Activated naive CD8-positive, alpha-beta T cell treated with anti-CD3 and anti-CD28 coated beads, Interleukin-2, amount 50 U/mL, for 24 hours (primary cell): ENCODE results near the gene PHACTR1.

Experiments used
- ATAC-seq: fragments of 150-1000 bp; cut with Tn5 transposase; one replicate; pipeline ENCODE4 v1.10.0; 2021
- DNase-seq: peaks from one replicate; pipeline ENCODE4 v3.0.0; 2021
- H3K27ac Mint-ChIP-seq: one replicate; pipeline ENCODE4 v1.8.0; 2021; ENCODE audit warnings: mild to moderate bottlenecking, mixed read lengths
- H3K27me3 Mint-ChIP-seq: one replicate; pipeline ENCODE4 v1.8.0; 2021; ENCODE audit warnings: mixed read lengths
- H3K36me3 Mint-ChIP-seq: one replicate; pipeline ENCODE4 v1.8.0; 2021; ENCODE audit warnings: low read depth, mixed read lengths
- H3K4me1 Mint-ChIP-seq: one replicate; pipeline ENCODE4 v1.8.0; 2021; ENCODE audit warnings: mixed read lengths
- H3K4me3 Mint-ChIP-seq: one replicate; pipeline ENCODE4 v1.8.0; 2021; ENCODE audit warnings: mild to moderate bottlenecking, moderate library complexity, mixed read lengths
- H3K9me3 Mint-ChIP-seq: one replicate; pipeline ENCODE4 v1.8.0; 2021; ENCODE audit warnings: mixed read lengths

The PHACTR1 gene

DNA sequence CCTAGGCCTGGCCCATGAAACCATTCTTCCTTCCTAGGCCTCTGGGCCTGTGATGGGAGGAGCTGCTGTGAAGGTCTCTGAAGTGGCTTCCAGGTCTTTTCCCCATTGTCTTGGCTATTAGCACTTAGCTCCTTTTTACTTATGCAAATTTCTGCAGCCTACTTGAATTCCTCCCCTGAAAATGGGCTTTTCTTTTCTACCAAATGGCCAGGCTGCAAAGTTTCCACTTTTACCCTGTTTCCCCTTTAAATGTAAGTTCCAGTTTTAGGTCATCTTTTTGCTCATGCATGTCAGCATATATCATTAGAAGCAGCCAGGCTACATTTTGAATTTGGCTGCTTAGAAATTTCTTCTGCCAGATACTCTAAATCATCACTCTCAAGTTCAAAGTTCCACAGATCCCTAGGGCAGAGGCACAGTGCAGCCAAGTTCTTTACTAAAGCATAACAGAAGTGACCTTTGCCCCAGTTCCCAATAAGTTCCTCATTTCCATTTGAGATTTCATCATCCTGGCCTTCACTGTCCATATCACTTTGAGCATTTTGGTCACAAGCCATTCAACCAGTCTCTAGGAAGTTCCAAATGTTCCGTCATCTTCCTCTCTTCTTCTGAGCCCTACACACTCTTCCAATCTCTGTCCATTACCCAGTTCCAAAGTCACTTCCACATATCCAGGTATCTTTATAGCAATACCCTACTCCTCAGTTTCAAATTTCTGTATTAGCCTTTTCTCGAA is 539.9 kb downstream of the PHACTR1 start:
- no peaks in the 10 kb centered on the region for H3K36me3 Mint-ChIP-seq
- ATAC-seq (no peak), DNase-seq (no peak)
- peaks cover 17% of the 10 kb centered on the region for H3K4me1 Mint-ChIP-seq
- H3K9me3 Mint-ChIP-seq: no peaks in the 10 kb centered on the region
- no peaks in the 10 kb centered on the region for H3K27me3 Mint-ChIP-seq
- no peak overlapping the region for H3K27ac Mint-ChIP-seq
- no peak overlapping the region for H3K4me3 Mint-ChIP-seq

DNA sequence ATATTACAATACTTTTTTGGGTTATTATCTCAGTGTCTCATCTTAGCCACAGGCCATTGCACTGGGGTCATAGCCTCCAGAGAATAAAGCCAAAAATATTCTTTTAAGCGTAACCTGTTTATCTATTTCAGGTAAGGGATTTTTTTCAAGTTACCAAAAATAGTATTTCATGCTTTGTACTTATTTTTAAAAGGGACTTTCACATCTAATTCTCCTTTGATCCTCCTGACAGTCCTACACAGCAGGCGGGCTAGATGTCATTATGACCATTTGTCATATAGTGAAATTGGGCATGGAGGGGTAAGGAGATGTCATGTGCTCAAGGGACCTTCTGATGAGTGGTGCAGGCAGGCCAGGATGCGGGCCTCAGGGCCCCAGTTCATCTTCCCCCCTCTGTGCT is 542.8 kb downstream of the PHACTR1 start:
- H3K9me3 Mint-ChIP-seq: no peaks in the 10 kb centered on the region
- ATAC-seq (no peak), DNase-seq (no peak)
- H3K27me3 Mint-ChIP-seq: no peaks in the 10 kb centered on the region
- no peak overlapping the region for H3K27ac Mint-ChIP-seq
- peaks cover 27% of the 10 kb centered on the region for H3K4me1 Mint-ChIP-seq
- no peaks in the 10 kb centered on the region for H3K36me3 Mint-ChIP-seq
- H3K4me3 Mint-ChIP-seq: no peak overlapping the region

DNA sequence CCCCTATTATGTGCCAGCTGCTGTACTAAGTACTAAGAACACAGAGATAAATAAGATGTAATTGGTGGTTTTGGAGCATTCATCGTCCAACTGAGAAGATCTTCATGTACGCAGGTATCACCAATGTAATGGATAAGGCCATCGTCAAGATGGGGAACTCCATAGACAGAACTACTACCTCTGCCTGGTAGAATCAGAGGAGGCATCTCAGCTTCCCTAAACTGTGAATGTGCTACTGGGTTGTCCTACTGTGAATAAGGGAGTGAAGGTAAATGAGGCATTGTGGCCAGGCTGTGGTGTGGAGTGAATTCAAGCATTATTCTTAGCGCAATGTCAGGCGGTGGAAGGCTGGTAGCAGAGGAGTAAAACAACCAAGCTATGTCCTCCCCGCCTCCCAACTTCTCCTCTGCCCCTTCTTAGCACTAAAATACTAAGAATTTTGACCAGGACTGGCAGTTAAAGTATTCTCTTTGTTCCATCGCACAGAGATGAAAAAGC is 543.6 kb downstream of the PHACTR1 start:
- ATAC-seq (no peak), DNase-seq (no peak)
- no peaks in the 10 kb centered on the region for H3K9me3 Mint-ChIP-seq
- no peak overlapping the region for H3K4me3 Mint-ChIP-seq
- no peaks in the 10 kb centered on the region for H3K36me3 Mint-ChIP-seq
- H3K27me3 Mint-ChIP-seq: no peaks in the 10 kb centered on the region
- H3K4me1 Mint-ChIP-seq: peaks cover 27% of the 10 kb centered on the region
- no peak overlapping the region for H3K27ac Mint-ChIP-seq

DNA sequence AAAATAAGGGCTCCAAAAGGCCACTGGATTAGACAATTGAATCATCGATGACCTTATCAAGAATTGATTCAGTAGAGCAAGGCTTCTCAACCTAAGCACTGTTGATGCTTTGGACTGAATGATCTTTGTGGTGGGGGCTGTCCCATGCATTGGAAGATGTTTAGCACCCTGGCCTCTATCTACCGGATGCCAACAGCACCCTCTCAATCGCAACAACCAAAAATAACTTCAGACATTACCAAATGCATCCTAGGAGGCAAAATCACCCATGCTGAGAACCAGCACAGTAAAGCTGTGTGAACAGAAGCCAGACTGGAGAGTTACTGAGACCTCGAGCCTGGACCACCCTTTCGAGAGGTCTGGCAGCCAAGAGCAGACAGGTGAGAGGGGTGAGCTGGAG is 544.3 kb downstream of the PHACTR1 start:
- H3K4me3 Mint-ChIP-seq: no peak overlapping the region
- DNase-seq (no peak), ATAC-seq (no peak)
- H3K4me1 Mint-ChIP-seq: peaks cover 27% of the 10 kb centered on the region
- H3K36me3 Mint-ChIP-seq: no peaks in the 10 kb centered on the region
- no peak overlapping the region for H3K27ac Mint-ChIP-seq
- no peaks in the 10 kb centered on the region for H3K27me3 Mint-ChIP-seq
- no peaks in the 10 kb centered on the region for H3K9me3 Mint-ChIP-seq

DNA sequence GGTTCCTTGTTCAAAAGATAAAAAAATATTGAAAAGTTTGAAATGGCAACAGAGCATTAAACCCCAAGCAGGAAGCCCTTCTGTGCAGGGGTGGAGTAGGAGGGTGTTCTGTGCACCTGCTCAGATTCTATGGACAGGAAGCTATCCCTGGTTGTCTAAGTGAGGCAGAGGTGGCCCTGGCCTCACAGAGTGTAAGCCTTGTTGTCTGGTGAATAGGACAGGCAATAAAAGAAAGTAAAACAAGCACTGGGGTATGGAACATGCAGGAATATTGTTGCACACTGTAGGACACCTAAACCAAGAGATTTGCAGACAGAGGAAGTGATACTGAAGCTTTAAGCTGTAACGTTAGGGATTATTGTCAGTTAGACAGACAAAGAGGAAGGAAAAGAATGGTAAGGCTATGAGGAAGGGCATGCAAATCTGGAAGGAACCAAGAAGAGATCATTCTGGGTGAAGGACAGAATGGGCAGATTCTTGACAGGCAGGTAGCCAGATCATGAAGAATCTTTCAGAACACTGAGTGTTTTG is 545.0 kb downstream of the PHACTR1 start:
- ATAC-seq: peak; percentile 51
- Mint-ChIP-seq H3K9me3 (no peaks in the 10 kb centered on the region), H3K4me1 (peaks cover 25% of the 10 kb centered on the region), H3K27me3 (no peaks in the 10 kb centered on the region), H3K36me3 (no peaks in the 10 kb centered on the region), H3K27ac (no peak overlapping the region), H3K4me3 (no peak overlapping the region)
- no peak for DNase-seq

DNA sequence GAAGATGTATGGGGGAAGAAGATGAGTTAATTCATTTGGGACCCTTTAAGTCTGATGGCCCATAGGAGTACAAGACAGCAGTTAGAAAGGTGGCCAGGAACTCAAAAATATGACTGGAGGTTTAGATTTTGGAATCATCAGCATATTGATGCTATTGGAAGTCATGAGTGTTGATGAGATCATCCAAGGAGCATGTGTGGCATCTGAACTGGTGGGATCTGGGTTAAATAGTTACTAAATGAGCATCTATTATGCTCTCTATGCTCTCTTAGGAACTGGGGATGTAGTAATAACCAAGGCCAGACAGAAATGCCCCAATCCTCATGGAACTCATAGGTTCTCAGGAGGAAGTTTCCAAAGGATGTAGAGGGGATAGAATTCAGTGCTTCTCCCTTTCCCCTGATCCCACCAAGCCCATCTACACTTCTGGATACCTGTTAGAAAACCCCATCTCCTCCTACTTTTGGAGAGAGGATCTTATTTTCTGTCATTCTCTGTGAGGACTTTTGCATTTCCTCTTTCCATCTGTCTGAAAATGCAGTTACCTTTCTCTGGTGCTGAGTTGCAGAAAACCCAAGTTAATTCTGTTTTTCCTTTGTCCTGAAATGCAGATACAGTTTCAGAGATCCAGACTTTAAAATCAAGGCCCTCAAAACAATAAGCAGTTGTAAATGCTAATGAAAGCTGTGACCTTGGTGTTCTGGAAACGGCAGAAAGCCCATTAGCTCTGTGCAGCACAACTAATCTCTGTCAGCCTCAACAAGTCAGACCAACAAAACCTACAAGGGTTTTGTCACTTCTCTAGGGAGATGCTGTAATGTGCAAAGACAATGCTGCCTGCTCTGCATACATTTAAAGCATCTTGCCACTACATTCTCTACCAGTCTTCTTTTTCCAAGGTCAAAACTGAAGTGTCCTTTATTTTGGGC is 546.0 kb downstream of the PHACTR1 start:
- H3K4me1 Mint-ChIP-seq: peaks cover 31% of the 10 kb centered on the region
- no peaks in the 10 kb centered on the region for H3K9me3 Mint-ChIP-seq
- no peak overlapping the region for H3K27ac Mint-ChIP-seq
- no peak for DNase-seq
- no peaks in the 10 kb centered on the region for H3K27me3 Mint-ChIP-seq
- H3K4me3 Mint-ChIP-seq: no peak overlapping the region
- no peak for ATAC-seq
- peaks cover 5% of the 10 kb centered on the region for H3K36me3 Mint-ChIP-seq

DNA sequence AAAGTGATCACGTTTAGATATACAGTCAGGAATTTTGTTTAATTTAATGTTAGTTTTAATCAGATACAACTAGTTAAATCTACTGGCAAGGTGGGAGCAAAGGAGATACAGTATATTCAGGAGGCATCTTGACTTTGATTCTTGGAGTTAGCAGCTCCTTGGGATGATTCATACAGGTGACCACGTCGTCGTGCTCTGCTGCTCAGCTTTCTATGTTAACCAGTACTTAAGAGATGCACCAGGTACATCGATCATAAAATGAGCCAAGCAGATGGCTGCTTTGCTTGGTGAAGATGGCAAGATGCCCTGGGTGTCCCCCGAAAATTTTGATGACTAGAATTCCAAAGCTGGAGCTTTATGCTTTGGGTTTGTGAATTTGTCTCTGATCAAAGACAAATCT is 547.1 kb downstream of the PHACTR1 start:
- no peak overlapping the region for H3K4me3 Mint-ChIP-seq
- no peaks in the 10 kb centered on the region for H3K27me3 Mint-ChIP-seq
- peaks cover 5% of the 10 kb centered on the region for H3K36me3 Mint-ChIP-seq
- peaks cover 31% of the 10 kb centered on the region for H3K4me1 Mint-ChIP-seq
- DNase-seq (no peak), ATAC-seq (no peak)
- H3K9me3 Mint-ChIP-seq: no peaks in the 10 kb centered on the region
- H3K27ac Mint-ChIP-seq: no peak overlapping the region

DNA sequence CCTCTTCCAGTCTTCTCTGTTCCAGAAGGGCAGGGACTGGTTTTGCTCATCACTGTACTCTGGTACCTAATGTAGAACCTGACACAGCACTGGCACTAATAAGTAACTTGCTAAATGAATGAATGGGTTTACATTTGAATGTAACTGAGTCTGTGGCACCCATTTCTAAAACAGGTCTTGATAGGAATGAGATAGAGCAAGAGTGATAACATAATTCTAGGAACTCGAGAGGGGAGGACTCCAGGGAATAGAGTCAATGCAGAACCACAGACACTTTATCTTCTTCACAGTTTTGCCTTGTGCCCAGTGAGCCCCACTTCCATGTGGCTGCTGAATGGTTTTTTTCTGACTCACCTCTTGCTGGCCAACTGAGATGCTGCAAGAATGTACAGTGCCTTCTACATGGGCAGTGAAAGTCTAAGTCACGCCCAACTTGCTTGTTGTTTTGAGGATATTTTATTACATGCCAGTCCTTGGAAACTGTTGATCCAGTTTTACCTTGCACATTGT is 550.6 kb downstream of the PHACTR1 start:
- Mint-ChIP-seq H3K27me3 (no peaks in the 10 kb centered on the region), H3K36me3 (peaks cover 5% of the 10 kb centered on the region), H3K27ac (no peak overlapping the region), H3K9me3 (no peaks in the 10 kb centered on the region), H3K4me1 (peaks cover 16% of the 10 kb centered on the region), H3K4me3 (no peak overlapping the region)
- ATAC-seq: peak; percentile 25
- no peak for DNase-seq

DNA sequence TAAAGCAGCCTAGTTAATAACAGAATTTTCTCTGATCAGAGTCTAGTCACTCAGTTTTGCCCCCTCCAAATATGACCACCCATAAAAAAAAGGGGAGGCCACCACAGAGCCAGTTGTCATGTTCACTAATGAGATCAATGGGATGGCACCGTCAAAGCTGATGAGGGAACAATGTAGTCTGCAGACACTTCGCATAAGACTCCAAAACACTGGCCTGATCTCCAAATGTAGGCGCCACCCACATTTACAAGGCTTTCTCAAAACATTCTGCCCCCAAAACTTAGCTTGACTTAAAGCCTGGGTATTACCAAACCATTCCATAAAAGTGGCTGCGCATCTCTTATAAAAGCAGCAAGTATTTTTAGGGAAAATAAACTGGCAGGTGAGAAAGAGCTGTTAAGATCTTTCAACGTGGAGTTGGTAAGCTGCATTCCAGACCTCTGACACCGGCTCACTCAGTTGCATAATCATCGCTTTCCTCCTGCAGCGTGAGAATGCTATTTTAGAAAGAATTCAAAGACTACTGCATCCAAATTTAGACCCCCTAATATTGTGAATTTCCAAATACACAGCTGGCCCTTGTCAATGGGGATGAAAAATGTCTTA is 552.4 kb downstream of the PHACTR1 start:
- H3K27ac Mint-ChIP-seq: no peak overlapping the region
- H3K9me3 Mint-ChIP-seq: no peaks in the 10 kb centered on the region
- no peak for DNase-seq
- no peak overlapping the region for H3K4me3 Mint-ChIP-seq
- no peak for ATAC-seq
- peaks cover 32% of the 10 kb centered on the region for H3K4me1 Mint-ChIP-seq
- H3K27me3 Mint-ChIP-seq: no peaks in the 10 kb centered on the region
- peaks cover 5% of the 10 kb centered on the region for H3K36me3 Mint-ChIP-seq

DNA sequence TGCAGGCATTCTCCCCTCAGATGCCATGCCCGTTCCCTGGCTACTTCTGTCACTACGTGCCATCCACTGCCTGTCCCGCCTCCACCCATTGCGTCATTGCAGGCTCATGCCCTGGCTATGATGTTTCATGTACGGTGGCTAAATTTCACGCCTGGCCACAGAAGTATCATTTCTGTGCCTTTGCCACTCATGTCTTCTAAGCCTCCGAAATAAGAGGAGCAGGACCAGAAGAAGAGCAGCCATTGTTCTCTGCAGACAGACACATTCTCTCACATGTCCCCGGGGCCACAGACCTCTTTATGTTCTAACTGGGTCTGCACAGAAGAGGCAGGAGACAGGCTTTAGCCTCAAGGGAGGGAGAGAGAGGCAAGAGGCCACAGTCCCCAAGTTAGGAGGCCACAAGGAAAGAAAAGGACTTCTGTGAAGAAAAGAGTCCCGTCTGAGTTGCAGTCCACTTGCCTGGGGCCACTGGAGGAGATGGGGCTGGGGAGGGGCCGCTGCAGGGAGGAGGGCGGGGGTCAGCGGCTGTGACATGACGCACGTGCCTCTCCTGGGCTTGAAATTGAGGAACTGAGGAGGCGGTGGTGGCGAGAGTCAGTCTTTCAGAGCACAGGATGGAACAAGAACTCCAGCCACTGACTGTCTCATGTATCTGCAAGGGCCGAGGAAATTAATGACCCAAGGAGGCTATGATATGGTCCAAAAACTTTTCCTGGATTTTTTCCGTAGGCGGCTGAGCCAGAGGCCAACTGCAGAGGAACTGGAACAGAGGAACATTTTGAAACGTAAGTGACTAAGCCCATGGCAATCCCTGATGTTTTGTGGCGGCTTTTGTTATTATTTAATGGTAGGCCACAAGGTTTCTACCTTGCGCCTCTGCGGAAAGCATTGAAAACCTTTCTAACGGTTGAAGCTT is 555.8 kb downstream of the PHACTR1 start:
- H3K9me3 Mint-ChIP-seq: no peaks in the 10 kb centered on the region
- peaks cover 43% of the 10 kb centered on the region for H3K4me1 Mint-ChIP-seq
- ATAC-seq (no peak), DNase-seq (no peak)
- H3K36me3 Mint-ChIP-seq: no peaks in the 10 kb centered on the region
- no peaks in the 10 kb centered on the region for H3K27me3 Mint-ChIP-seq
- peak overlapping the region; percentile 19 for H3K27ac Mint-ChIP-seq
- peak overlapping the region; percentile 55 for H3K4me3 Mint-ChIP-seq

DNA sequence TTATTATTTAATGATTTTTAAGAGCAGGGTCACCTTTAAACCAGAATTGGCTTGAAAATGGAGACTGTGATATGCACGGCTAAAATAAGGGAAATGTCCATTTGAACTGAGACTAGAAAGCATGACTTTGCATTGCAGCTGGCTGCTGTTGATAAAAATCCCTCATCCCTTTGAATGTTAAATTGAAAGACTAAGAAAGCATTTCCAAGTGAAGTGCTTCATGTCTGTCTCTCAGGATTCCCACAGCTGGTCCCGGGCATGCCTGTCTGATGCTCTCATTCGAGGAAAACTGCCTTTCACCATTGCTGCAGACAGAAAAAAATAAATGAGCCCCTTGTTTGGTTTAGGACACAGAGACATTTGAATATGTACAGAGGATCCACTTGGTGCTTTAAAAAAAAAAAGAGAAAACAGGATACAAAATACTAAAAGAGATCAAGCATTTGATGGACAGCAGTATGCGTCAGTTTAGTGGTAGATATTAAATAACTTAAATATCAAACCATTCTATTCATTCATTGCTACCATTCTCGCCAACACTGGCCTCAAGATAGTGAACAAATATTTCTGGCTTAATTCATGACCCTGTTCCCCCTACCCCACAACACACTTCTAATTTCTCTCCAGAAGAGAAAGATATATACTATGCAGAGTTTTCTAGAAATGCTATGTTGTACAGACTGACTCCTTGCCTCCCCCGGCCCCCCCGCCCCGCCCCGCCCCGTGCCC is 556.8 kb downstream of the PHACTR1 start:
- H3K27me3 Mint-ChIP-seq: no peaks in the 10 kb centered on the region
- H3K9me3 Mint-ChIP-seq: no peaks in the 10 kb centered on the region
- no peaks in the 10 kb centered on the region for H3K36me3 Mint-ChIP-seq
- no peak for DNase-seq
- H3K4me1 Mint-ChIP-seq: peaks cover 45% of the 10 kb centered on the region
- peak overlapping the region; percentile 87 for H3K27ac Mint-ChIP-seq
- no peak for ATAC-seq
- H3K4me3 Mint-ChIP-seq: peak overlapping the region; percentile 68

DNA sequence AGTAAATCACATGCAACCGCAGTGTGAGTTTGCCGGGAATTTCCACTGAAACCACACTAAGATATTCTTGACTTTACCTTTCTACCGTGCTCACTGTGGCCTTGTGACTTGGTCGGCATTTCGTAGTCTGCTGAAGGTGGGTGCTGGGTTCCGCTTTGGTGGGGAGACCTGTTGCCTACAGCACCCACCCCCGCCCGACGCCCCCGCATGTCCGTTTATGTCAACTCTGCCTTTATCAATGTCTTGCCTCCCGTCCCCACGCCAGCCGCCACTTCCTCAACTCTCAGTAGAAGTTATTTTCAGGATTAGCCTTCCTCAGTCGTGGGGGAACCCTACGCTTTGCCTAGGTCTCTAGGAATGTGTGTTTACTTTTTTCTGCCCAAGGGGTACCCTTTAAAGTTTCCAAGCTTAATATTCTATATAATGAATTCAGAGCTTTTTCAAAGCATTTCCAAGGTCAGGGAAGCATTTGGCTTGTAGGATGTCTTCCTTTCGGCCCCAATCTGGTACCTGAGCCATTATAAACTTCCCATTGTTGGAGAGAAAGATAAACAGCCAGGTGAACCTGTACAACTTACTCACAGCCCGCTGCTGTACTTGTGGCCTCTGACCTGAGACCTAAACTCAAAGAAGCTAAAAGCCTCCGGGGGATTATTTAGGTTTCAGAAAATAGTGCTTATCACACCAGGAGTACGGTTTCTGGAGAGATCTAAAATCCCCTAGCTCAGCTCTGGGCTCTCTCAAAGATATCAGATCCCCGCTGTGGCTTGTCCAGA is 557.6 kb downstream of the PHACTR1 start:
- Mint-ChIP-seq H3K9me3 (no peaks in the 10 kb centered on the region), H3K27me3 (no peaks in the 10 kb centered on the region), H3K36me3 (no peaks in the 10 kb centered on the region), H3K4me1 (peaks cover 45% of the 10 kb centered on the region), H3K27ac (peak overlapping the region; percentile 87), H3K4me3 (peak overlapping the region; percentile 68)
- DNase-seq: peak; percentile 67
- peak; percentile 83 for ATAC-seq
